GM12878 (cell line): ENCODE data around the gene P4HA2.

Source experiments
- CEBPB ChIP-seq, 2 experiments: fragments of 150-350 bp in 1 of 2; IDR thresholded peaks; 2 replicates each; pipeline ENCODE4 v1.6.1; 2012 to 2014; ENCODE audit warnings: low read depth in 2 of 2, low read length in 2 of 2, borderline replicate concordance in 1 of 2, inconsistent platforms in 1 of 2
- CHD2 ChIP-seq: IDR thresholded peaks from 2 replicates; pipeline ENCODE4 v1.6.1; 2011; ENCODE audit warnings: low read depth, low read length, improper control_type of control experiment, borderline replicate concordance
- CREM ChIP-seq: IDR thresholded peaks from 2 replicates; pipeline ENCODE4 v1.6.1; 2014; ENCODE audit warnings: antibody characterized with exemption, low read depth
- CTCF ChIP-seq, 3 experiments: IDR thresholded peaks in 2 of 3; conservative IDR thresholded peaks in 1 of 3; 2 replicates each; pipeline ENCODE4 v1.5.1; 2011; ENCODE audit warnings: low read depth in 3 of 3, low read length in 3 of 3, mild to moderate bottlenecking in 3 of 3, control low read depth in 2 of 3, moderate library complexity in 2 of 3, inconsistent platforms in 1 of 3, mixed read lengths in 1 of 3; ENCODE audit not compliant: control insufficient read depth in 2 of 3, insufficient read depth in 1 of 3; ENCODE audit errors: extremely low read depth in 1 of 3
- EZH2 ChIP-seq: IDR thresholded peaks from 2 replicates; pipeline ENCODE4 v1.6.1; 2012; ENCODE audit warnings: low read depth, mild to moderate bottlenecking, control low read depth, inconsistent platforms, low read length, borderline replicate concordance; ENCODE audit not compliant: control insufficient read depth
- GABPA ChIP-seq: IDR thresholded peaks from 2 replicates; pipeline ENCODE4 v1.6.1; 2014; ENCODE audit warnings: antibody characterized with exemption, low read depth, mild to moderate bottlenecking, inconsistent platforms
- JUNB ChIP-seq: IDR thresholded peaks from 2 replicates; pipeline ENCODE4 v1.6.1; 2016; ENCODE audit warnings: antibody characterized with exemption, mild to moderate bottlenecking
- MLLT1 ChIP-seq: fragments of 450-650 bp; IDR thresholded peaks from 2 replicates; pipeline ENCODE4 v1.6.1; 2016; ENCODE audit warnings: mild to moderate bottlenecking
- POLR2AphosphoS2 ChIP-seq: IDR thresholded peaks from 2 replicates; pipeline ENCODE4 v1.6.1; 2011; ENCODE audit warnings: low read depth, mild to moderate bottlenecking, low read length, improper control_type of control experiment, moderate library complexity
- POLR2AphosphoS5 ChIP-seq: IDR thresholded peaks from 2 replicates; pipeline ENCODE4 v1.6.1; 2011; ENCODE audit warnings: mild to moderate bottlenecking, low read length, inconsistent platforms
- RAD51 ChIP-seq: fragments of 450-650 bp; IDR thresholded peaks from 2 replicates; pipeline ENCODE4 v1.6.1; 2016; ENCODE audit warnings: moderate library complexity, mild to moderate bottlenecking, inconsistent platforms
- SMAD1 ChIP-seq: fragments of 450-650 bp; IDR thresholded peaks from 2 replicates; pipeline ENCODE4 v1.6.1; 2018; ENCODE audit warnings: mild to moderate bottlenecking, low read depth; ENCODE audit not compliant: partially characterized antibody
- ZNF274 ChIP-seq: IDR thresholded peaks from one replicate; pipeline ENCODE4 v1.8.0; 2011; ENCODE audit not compliant: insufficient read length, insufficient read depth
- TF ChIP-seq, protein P1 (sequence below): fragments of 450-650 bp; formaldehyde crosslinking; IDR thresholded peaks from 2 replicates; pipeline ENCODE4 v1.4.0; 2020; ENCODE audit warnings: mild to moderate bottlenecking, moderate library complexity

GRCh38 chr5:132235340-132235739 is 7.7 kb upstream of the P4HA2 start:
- TF ChIP-seq SMAD1 = no peak
- TF ChIP-seq ZNF274 = no peak
- no peak for TF ChIP-seq JUNB
- TF ChIP-seq CTCF (IDR thresholded peaks at IDR 0.05 in 2 of 3, conservative IDR thresholded peaks at IDR 0.05 in 1 of 3; ENCODE audit: control insufficient read depth in 2 of 3, extremely low read depth in 1 of 3, insufficient read depth in 1 of 3, low read depth in 3 of 3, low read length in 3 of 3) = no peak
- TF ChIP-seq RAD51 = no peak
- no peak for TF ChIP-seq EZH2
- no peak for TF ChIP-seq CEBPB (IDR thresholded peaks at IDR 0.05; ENCODE audit: borderline replicate concordance in 1 of 2, low read depth in 2 of 2, low read length in 2 of 2)
- TF ChIP-seq CHD2 = no peak
- no peak for TF ChIP-seq POLR2AphosphoS5
- TF ChIP-seq CREM = no peak
- no peak for TF ChIP-seq POLR2AphosphoS2
- no peak for TF ChIP-seq GABPA
- TF ChIP-seq MLLT1 = no peak
- TF ChIP-seq, protein P1, sequence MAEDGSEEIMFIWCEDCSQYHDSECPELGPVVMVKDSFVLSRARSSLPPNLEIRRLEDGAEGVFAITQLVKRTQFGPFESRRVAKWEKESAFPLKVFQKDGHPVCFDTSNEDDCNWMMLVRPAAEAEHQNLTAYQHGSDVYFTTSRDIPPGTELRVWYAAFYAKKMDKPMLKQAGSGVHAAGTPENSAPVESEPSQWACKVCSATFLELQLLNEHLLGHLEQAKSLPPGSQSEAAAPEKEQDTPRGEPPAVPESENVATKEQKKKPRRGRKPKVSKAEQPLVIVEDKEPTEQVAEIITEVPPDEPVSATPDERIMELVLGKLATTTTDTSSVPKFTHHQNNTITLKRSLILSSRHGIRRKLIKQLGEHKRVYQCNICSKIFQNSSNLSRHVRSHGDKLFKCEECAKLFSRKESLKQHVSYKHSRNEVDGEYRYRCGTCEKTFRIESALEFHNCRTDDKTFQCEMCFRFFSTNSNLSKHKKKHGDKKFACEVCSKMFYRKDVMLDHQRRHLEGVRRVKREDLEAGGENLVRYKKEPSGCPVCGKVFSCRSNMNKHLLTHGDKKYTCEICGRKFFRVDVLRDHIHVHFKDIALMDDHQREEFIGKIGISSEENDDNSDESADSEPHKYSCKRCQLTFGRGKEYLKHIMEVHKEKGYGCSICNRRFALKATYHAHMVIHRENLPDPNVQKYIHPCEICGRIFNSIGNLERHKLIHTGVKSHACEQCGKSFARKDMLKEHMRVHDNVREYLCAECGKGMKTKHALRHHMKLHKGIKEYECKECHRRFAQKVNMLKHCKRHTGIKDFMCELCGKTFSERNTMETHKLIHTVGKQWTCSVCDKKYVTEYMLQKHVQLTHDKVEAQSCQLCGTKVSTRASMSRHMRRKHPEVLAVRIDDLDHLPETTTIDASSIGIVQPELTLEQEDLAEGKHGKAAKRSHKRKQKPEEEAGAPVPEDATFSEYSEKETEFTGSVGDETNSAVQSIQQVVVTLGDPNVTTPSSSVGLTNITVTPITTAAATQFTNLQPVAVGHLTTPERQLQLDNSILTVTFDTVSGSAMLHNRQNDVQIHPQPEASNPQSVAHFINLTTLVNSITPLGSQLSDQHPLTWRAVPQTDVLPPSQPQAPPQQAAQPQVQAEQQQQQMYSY = no peak
